HG02852 (cell line): Measurements from ENCODE around the gene PRPH2.
"Not testable (repeated sequence)": the region's sequence is repeated elsewhere in the genome, so short reads cannot be mapped to it uniquely, and the experiment has no call there.

ENCODE experiments used
- ATAC-seq: cut with Tn5 transposase; IDR thresholded peaks from one replicate; pipeline ENCODE4 v1.9.1; 2021; ENCODE audit warnings: mild to moderate bottlenecking, moderate library complexity; ENCODE audit not compliant: unreplicated experiment

Gene PRPH2

DNA sequence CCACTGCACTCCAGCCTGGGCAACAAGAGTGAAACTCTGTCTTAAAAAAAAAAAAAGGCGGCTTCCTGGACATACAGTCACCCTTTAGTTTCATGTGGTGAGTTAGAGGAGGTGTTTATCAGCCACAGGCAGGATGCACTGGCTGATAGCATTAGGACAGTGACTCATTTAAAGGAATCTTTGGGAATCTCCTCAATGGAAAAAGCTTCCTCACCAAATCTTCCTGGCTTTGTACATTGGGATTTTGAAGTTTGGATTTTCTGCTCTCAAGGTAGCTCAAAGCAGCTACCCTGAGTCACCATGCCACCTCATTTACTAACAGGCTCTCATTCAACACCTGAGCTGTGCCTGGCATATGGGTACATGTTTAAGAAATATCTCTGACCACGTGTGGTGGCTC lies 20.2 kb downstream of the PRPH2 start:
- no peak for ATAC-seq

DNA sequence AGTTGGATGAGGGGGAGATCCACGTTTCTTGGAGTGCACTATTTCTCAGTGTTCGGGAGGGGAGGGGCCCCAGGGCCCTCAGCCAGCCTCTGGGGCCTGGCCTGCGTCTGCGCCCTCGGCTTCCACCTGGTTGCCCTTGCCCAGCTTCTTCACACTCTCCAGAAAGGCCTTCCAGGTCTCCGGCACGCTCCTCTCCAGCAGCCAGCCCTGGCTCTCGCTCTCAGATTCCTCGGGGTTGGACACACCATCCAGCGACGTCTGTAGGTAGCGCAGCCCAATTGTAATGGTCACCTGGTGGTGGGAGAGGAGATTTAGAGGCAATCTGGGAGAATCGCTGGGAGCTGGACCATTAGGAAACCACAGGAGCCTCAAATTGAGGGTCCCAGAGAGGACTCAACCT lies 24.2 kb downstream of the PRPH2 start:
- ATAC-seq = no peak

DNA sequence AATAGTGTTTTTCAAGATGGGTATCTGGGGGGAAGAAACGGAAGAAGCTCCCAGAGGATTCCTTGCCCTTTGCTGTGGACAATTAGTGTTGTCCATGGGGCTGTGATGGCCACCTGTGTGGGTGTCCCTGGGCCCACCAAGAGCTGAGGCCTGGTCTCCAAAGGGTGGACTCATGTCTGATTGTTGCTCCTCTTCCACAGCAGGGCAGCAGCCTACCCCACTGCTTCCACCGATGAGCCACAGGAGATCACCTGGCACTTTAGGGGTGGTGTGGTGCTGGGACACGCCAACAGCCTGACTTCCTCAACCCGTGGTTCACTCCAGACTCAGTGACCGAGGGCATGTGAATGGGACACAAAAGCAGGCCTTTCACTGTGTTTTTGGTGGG lies 25.1 kb downstream of the PRPH2 start:
- no peak for ATAC-seq

DNA sequence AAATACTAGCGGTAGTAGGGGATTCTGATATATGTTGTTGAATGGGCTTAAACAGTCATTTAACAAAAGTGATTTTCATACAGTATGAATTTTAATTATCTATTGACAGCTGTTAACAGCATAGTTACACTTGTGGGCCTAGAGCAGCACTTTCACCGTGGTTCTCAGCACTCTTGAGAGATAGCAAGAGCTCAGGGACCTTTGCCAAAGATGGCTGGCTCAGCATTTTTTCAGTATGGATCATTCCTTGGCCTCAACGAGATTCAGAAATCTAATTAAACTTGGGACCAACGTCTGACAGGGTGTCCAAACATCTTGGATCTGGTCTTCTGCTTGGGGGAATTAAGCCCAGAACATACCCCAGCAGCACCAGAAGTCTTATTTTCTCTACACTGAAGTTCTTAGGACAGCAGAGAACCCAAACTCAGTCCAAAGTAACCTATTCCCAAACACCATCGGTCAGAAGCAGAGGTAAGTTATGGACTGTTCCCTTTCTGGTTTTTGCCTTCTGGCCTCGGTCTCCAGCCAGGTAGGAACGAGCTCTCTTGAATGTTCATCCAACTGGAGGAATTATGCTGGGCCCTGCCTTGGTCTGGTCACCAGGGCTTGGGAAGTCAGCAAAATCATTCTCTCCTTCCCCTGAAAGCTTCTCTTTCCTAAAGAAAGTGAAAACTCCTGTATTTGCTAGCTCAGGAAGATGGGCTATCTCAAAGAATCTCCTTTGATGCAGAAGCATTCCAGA lies 25.7 kb downstream of the PRPH2 start:
- no peak for ATAC-seq

DNA sequence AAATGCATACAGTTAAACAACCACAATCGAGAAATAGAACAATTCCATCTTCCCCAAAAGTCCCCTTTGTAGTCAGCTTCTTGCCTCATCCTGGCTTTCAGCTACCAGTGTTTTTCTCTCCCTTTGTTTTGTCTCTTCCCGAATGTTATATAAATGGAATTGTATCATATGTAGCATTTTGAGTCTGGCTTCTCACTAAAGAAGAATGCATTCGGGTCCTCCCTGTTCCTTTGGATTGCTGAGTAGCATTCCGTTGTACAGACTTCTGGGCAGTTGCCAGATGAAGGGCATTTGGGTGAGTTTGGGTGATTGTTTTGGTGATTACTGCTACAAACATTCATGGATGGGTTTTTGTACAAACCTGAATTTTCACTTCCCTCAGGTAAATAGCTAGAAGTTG lies 27.8 kb downstream of the PRPH2 start:
- no peak for ATAC-seq

DNA sequence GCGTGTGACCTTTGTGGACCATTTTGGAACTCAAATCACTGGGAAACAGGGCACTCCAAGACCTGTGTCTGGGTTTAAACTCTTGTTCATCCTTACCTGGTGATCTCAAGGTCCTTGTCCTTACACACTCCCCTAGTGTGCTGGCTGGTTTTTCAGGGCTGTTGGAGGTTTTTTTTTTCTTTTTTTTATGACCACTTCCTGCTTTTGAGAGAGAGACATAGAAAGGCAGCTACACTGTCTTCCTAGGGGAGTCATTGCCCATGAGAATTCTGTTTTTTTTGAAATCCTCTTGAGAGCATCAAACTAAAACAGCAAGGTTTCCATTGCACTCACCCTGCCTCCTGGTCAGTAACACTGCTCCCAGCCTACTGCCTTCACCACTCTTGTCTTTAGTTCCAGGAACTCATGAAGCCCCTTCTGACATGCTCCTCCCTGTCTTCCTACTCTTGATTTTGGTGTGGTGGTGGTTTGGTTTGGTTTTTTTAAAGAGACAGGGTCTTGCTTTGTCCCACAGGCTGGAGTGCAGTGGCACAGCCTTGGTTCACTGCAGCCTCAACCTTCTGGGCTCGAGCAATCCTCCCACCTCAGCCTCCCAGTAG lies 28.6 kb downstream of the PRPH2 start:
- ATAC-seq = no peak

DNA sequence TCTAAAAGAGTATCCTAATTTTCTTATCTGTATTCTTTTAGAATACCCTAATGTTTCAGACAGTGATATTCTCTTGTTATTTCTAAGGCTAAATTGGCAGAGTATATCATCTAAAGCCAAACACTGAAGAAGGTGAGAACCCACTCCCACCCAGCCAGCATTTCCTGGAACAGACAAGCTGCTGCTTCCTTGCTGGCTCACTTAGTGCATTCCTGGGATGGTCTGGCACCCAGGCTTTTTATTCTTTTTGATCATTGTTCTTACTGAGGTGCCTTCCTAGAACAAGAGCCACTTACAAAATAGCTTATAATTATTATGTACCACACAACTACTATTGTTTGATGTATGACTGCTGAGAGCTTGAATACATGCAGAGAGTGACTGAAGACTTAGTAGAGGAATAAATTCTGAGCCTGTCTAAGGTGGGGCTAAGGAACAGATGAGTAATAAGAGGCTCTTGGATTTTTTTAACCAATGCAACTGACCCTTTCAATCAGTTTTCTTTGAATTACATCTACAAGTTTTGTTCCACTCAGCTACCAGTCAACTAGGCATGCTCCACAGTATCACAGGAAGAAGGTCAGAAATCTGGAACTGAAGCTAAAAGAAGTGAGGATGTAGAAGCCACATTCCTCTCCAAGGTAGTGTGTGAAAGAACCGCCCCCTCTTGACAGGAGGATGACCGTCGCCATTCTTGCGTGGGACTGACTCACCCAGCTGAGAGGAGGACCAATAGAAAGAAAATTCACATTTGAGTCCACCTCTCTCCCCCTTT lies 30.1 kb downstream of the PRPH2 start:
- no peak for ATAC-seq

DNA sequence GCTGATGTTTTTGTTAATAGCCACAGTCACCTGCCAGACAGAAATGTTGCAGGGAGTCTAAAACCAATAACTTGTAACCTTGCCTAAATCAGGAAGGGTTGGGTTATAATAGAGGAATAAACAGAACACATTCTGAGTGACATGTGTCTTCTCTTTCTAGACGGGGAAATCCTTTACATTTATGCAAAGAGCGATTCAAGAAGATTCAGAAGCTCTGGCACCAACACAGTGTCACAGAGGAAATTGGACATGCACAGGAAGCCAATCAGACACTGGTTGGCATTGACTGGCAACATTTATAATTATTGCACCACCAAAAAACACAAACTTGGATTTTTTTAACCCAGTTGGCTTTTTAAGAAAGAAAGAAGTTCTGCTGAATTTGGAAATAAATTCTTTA lies 31.5 kb downstream of the PRPH2 start:
- no peak for ATAC-seq

DNA sequence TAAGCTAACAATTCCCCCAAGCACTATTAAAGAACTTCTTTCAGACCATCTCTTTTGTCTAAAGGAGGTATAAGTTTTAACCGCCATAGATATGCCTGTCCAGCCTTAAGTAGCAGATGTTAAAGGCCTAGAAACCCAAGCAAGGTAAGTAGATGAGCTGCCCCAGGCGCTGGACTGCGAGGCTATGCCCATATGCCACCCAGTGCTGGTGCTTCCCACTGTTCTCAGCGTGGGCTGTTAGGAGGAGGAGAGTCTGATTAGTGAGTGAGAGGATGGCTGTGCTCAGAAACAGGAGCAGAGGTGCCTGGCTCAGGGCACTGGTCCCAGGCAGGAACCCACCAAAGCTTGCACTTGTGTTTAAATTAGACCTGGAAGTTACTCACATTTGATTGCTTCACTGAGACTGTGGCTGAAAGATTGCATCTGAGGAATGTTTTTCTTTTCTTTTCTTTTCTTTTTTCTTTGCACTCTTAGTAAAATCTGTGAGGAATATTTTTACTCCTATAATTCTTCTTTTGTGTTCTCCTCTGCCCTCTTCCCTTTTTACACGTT lies 32.2 kb downstream of the PRPH2 start:
- ATAC-seq = no peak

DNA sequence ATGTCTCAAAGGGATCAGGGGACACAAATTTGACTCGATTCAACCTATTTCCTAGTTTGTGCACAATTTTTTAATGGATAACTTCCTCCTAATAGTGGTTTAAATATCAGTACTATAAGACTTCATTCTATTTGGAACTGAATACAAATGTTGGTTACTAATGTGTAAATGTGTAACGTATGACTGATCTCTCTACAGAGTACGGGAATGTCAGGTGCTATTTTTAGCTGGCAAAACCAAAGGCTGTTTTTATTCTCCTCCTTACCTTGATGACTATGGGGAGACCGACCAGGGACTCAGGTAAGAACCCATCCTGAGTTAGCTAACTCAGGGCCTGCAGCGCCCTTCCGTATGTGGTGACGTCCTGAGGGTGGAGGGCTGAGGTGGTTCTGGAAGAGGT lies 33.0 kb downstream of the PRPH2 start:
- no peak for ATAC-seq

DNA sequence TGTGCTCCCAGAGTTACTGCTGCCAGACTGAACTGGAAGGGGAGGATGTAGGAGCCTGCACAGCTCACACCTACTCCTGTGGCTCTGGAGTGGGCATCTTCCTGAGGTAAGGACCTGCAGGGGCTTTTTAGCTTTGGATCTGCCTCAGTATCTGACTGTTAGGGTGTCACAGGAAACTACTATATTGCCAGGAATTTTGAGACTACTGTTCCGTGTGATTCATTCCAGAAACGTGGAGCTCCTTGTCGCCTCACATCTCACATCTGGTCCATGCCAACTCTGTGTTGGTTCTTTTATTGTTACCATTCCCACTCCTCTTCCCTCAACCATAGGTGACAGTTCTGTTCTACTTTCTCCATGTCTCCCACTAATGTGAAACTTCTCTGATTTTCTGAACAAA lies 34.1 kb downstream of the PRPH2 start:
- ATAC-seq = no peak

DNA sequence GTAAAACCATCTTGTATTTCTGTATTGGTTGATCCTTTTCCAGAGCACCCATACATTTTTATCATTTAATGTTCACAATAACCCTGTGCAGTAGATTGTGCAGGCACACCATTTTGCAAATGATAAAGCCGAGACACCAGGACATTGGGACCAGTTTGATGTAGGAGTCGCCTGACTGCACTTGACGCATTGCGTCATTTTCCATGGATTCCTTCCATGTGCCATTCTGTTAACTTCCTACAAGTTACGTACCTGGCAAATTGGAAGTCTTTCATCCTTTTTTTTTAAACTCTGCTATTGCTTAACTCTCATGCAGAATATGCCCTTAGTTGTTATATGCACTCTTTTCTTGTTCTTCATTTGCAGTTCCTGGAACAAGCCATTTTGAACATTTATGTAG lies 43.0 kb downstream of the PRPH2 start:
- no peak for ATAC-seq

DNA sequence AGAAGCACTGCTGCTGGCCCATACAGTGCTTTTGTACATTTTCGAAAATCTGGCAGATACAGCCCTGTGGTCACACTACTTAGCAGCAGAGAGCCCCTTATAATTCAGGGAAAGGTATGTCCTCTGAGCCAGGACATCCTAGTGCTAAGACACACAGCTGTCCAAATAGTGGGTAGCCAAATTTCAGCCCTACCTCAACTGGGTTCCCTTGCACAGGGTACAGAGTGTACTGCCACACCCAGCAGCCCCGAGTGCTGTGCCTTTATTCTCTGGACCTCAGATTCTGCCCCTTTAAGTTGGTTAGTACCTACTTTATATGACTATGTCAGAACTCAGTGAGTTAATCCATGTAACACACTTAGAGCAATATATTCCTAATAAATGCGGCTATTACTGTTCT lies 47.6 kb downstream of the PRPH2 start:
- ATAC-seq = no peak

DNA sequence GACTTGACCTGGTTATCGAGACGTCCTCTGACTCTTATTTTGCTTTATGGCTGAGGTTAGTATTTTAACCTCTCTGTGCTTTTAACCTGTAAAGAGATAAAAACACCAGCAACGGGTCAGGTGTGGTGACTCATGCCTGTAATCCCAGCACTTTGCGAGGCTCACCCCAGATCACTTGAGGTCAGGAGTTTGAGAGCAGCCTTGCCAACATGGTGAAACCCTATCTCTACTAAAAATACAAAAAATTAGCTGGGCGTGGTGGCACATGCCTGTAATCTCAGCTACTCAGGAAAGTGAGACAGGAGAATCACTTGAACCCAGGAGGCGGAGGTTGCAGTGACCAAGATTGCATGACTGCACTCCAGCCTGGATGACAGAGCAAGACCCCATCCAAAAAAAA lies 48.0 kb downstream of the PRPH2 start:
- not testable (repeated sequence) for ATAC-seq

DNA sequence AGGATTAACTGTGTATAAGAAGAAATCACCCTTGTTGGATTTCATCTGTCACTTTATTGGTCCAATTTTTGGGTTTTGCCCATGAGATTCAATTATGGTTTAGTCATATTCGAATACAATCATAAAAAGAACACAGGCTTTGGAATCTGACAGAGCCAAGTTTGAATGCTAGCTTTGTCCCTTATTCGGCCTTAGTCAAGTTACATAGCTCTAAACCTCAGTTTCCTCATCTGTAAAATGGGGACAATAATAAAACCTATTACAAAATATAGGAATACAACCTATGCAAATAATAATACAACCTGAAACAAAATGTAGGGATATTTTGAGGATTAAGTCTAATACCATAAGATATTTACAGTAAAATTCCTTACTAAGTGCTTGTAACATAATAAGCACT lies 57.7 kb downstream of the PRPH2 start:
- no peak for ATAC-seq

DNA sequence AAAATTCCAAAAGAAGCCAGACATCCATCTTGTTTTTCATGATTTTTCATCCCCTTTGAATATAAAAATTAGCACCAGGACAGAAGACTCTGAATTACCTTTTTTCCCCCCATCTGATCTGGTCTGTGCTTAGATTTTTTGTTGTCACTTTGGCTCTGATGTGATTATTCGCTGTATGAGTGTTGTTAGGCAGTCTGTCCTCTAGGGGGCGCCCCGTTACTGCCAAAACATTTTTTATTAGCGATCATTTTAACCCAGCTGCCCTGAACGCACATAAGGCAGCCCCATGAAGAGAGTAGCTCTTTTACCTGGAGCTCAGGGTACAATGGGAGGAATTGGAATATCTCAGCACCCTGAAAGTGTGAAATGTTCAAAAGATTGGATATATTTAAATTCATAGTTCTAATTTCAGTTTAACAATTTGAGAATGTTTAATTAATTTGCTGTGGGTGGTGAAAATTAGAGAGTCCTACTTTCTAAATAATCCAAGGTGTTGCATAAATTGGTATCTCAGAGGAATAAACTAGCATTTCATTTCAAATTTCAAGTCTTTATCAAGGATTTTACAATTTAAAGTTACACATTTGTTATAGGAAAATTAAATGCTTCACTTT lies 60.8 kb downstream of the PRPH2 start:
- no peak for ATAC-seq

DNA sequence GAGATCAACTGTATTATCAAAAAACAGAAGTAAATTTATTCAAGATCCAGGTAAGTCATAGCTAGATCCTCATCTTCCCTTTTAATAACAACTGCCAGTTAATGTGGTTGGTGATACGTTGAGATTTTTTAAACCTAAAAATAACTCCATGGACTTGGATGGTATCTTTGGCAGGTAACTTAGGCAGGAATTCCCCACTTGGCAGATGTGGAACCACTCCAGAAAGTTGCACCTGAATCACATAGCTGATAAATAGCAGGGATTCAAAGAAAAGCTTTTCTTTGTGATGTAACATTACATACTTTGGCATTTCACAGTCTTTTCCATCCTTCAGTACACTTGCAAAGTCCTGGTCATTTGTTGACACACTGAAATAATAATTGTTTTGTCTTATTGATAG lies 62.6 kb downstream of the PRPH2 start:
- ATAC-seq = no peak

DNA sequence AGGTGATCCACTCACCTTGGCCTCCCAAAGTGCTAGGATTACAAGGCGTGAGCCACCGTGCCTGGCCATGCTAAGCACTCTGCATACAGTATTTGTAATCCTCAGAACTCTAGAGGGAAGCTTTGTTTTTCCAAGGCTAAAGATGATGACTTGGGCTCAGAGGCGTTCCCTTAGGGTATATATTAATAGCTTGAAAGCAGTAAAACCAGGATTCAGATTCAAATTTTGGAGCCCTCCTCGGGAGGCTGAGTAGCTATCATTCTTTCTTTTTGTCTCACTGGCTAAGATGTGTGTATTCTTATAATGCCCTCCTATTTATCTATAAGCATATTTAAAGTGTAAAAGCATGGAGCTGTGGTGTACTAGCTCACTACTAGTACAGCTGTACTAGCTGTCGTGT lies 68.5 kb downstream of the PRPH2 start:
- no peak for ATAC-seq

DNA sequence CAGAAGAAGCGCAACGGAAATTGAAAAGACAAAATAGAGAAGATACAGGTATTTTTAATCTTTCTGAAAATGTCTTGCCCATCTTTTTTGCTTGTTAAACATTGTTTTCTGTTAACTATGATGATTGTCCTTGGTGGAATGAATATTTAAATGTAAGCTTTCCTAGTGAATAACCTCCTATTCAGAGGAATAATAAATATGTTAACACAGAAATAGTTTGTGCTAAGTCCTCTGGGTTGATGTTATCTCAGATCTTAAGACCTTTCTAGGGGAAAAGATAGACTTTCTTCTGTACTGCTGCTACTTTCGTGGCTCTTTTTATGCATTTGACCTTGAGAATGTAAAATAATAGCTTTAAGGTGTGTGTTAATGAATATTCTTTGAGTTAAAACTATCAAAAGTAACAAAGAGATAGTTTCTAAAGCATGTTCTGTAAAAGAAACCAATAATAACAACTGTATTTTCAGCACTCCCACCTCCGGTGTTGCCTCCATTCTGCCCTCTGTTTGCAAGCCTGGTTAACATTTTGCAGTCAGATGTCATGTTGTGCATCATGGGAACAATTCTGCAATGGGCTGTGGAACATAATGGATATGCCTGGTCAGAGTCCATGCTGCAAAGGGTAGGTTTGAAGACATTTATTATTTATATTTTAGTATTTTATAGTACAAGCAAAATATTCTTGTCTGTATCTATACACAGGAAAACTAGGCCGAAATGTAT lies 70.2 kb downstream of the PRPH2 start:
- ATAC-seq = no peak
